Left hindlimb (tissue), 1 donor: ENCODE measurements around the gene ADK.
"Not testable (repeated sequence)": the region's sequence is repeated elsewhere in the genome, so short reads cannot be mapped to it uniquely, and the experiment has no call there.

Source experiments
- DNase-seq: peaks from one replicate; pipeline ENCODE4 v3.0.0-alpha.2; 2018

The ADK gene

DNA sequence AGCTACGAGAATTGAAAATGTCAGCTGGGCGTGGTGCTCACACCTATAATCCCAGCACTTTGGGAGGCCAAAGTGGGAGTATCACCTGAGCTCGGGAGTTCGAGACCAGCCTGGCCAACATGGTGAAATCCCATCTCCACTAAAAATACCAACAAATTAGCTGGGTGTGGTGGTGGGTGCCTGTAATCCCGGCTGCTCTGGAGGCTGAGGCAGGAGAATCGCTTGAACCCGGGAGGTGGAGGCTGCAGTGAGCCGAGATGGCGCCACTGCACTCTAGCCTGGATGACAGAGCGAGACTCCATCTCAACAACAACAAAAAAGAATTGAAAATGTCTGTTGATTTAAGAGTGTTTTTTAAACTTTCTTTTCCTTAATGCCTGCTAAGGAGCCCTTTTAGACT is 4.0 kb upstream of the ADK start:
- DNase-seq: not testable (repeated sequence)

DNA sequence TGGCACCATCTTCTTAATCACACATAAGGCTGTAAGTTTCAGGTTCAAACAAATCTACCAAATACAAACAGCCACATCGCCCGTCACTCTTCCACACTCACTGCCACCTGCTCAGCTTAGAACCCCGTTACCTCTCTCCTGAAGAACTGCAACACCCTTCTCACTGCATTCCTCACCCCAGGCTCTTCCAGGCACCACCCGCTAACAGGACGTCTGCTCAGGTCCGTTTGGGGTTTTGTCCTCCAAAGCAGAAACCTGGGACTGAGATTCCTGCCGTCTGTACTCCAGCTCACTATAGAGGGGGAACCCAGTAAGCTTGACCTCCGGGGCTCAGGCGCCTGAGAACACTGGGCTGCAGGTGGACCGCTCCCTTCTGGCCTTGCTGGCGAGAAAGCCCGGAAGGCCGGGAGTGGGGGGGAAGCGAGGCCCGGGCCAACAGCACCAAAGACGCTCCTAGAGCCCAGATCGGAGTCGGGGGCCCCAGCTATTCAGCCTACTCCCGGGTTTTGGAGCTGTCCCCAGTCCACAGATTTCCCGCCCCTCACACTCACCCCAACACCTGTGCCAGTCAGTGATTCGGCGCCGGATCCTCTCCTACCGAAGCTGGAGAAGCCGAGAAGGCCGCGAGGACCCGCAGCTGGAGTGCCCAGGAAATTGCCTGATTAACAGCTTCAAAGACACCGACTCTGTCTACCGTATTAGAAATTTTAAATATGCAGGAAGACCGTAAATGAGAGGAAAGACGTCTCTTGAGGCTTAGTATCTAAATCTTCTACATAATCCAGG is 624 bp upstream of the ADK start, which contains the start of gene AP3M1:
TSS of gene AP3M1 (minus strand) at position 625 of the 786 bp plus-strand sequence. CDS start 12,449 bp downstream, outside the sequence.
- peak; percentile 89 for DNase-seq

DNA sequence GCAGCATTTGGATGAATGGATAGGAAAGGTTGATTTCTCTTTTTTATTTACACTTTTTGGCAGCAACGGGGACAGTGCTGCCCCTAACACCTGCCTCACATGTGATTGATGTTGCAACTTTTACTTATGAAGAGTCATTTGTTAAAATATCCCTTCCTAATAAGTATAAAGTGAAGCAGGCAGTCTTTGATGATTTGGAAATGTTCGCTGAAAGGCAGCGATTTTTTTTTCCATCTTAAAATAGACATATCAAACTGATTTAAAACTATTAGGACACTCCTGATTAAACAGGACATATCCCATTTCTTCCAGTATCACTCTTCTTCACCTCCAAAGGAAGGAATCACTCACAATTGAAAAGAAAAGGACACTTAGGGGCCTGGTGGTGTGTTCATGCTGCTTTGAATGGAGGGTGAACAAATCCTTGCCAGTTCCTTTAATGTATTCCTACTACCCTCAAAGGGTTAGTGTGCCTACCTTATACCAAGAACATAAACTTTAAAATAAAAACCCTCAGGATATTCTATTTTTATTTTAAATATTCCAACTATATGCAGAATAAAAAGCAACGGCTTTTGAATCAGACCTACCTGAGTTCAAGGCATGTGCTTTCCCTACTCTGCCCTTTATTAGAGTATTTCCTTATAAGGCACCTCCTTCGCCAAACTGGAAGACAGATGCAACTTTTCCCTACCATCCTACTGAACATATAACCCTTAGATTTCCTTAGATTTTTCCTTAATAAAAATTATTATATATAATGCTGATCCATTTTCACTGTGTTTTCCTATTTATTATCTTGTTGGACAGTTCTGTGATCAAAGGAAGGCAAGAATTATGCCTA is 1.1 kb downstream of the ADK start:
- no peak for DNase-seq

DNA sequence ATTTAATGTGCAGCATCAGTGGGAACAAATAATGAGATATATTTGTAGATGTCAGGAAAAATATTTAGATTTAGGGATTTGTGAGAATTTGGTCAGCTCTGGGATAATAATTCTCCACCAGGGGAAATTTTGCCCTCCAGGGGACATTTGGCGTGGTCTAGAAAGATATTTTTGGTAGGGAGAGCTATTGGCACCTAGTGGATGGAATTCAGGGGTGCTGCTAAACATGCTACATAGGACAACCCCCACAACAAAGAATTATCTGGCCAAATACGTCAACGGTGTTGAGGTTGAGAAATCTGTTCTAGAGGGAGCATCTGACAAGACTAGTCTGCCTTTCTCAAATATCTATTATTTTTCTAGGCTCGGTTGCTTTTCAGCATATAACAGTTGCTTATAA is 2.1 kb downstream of the ADK start:
- no peak for DNase-seq

DNA sequence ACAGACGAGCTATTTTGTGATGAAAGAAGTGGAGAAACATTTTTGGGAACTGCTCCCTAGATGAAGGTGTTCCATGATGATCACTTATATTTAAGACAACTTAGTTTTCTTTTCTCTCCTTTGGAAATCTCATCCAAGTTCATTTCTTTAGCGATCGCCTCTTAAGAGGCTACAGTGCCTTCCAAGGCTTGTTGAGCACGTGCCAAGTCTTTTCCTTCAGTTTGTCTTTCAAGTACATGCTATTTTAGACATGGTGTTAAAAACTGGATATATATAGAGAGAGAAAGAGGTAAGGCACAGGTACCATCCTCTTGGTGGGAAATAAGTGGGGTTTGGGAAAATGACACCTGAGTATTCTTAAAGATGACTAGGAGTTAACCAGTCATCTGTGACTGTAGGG is 2.7 kb downstream of the ADK start:
- DNase-seq: no peak

DNA sequence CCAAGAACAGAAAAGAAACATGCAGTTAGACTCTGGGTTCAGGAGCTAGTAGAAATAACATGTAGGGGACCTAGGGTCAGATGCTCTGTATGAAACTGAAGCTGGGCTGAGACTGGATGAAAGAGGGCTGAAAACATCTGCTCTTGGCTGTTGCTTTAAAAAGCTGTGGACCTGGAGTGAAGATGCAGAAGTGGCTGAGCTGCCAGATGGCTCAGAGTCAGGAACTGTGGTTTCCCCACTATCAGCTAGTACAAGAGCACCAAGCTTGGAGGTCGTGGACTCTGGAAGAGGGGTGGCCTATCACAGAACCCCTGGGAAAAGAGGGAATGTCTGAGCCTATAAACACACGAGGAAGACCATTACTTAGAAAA is 5.9 kb downstream of the ADK start:
- no peak for DNase-seq

DNA sequence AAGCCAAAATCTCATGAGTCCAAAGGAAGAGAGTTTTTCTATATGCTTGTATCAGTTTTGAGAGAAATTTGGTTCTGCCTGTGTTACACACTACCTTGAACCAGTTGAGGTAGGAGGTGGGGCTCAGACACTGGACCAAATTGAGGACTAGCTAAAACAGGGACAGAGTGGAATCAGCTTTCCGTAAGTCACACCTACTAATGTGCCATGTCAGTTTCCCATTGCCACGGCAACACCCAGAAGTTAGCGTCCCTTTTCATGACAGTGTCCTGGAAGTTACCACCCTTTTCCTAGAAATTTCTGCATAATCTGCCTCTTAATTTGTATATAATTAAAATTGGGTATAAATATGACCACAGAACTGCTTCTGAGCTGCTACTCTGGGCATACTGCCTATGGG is 9.0 kb downstream of the ADK start:
- no peak for DNase-seq

DNA sequence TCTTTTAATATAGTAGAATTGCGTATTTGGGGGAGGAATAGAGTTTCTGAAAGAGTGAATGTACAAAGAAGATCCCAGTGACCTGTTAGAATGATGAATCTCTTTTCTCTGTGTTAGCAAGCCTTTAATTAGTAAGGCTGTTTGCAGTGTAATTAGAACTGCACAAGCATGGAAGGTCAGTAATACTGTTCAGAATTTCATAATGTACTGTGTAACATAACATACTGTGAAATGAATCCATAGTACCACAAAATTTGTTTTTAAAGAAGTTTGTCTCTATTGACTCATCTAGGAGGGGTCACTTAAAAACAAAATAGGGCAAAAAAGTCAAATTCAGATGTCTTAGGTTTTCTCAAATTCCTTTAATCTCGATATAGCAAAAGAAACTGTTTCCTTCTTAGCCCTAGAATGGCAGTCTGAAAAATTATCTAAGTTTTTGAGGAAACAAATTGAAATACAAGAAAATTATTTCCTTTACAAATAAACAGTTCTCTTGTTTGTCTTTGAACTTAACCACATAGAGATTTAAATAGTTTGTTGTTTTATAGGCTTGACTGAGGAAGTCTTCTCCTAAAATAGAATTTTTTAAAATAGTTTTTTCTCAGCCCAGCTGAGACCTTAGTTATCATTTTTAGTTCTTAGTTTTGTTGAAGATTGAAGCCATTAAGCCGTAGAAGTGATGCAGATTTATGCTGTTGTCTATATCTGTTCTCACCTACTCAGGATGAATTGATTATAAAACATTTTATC is 12.5 kb downstream of the ADK start:
- DNase-seq: no peak

DNA sequence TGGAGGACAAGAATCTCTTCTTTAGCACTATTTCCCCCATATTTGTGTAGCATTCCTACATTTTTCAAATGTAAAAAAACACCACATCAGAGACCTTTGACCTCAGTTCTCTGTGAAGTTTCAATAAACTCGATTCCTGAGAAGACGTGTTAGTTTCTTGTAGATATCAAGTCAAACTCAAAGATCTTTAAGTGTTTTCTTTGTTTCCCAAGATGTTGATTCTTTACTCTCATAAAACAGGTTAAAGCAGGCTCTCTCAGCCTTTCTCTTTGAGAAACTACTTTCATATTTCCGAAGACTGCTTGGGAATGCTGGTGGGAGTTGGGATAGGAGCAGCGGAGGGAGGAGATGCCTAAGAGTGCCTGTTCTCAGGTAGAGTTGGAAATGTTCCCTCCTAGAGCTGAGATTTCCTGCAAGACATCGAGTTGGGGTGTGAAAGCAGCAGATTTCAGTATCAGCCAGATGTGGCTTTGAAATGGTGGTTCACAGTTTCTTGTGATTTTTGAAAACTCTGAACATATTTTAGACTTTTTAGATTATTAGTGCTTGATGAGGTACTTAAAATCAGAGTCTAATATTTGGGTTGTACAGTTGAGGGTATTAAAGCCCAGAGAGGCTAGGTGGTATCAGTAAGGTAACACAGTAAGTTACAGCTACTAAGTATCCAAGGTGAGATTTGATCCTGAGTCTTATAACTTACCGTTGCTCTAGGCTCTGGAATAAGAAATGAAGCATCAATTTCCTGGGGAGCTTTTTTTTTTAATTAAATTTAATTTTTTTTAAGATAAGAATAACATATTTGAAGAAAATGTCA is 13.9 kb downstream of the ADK start:
- DNase-seq: no peak

DNA sequence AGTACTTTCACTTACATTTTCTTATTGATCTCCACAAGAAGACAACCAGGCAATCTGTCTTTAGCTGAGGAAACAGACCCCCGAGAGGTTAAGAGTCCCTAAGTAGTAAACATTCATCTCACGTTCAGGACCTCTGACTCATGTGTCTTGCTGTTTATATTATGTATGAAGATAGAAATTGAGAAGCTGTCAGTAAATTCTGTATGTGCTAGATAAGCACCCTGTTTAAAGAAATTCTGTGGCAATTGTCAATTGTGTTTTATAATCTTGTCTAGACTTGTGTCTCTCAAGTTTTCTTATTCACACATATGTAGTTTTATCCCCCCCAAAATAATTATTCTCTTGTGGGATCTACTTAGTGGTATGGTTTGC is 14.5 kb downstream of the ADK start:
- no peak for DNase-seq

DNA sequence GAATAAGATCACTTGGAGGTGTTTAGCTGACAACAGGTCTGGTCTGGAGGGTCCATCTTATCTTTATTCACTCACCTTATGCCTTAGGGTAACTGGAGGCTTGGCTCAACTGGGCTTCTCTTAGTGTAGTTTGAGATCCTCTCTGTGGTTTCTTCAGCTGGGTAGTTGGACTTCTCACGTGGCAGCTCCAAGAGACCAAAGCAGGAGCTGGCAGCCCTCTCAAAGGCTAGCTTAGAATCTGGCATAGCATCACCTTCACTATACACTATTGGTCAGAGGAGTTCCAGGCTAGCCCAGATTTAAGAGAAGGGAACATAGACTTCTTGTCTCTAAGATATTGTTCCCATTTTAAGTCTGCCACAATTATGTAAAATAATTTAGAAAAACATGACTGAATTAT is 16.4 kb downstream of the ADK start:
- DNase-seq: no peak

DNA sequence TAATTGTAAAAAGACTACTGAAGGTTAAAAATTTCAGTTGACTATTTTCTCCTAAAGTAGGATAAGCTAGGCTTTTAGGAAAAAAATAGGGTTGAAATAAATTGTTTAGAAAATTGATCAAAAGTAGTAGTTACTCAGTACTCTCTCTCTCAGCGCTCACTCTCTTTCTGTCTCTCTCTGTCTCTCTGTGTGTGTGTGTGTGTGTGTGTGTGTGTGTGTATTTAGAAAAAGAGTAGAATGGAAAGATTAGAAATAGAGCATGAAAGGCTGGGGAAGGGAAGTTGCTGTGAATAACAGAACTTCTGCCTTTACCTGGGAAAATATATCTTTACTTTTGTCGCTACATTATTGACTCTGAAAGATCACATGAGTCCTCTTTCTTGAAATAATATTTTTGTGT is 20.6 kb downstream of the ADK start:
- DNase-seq: no peak

DNA sequence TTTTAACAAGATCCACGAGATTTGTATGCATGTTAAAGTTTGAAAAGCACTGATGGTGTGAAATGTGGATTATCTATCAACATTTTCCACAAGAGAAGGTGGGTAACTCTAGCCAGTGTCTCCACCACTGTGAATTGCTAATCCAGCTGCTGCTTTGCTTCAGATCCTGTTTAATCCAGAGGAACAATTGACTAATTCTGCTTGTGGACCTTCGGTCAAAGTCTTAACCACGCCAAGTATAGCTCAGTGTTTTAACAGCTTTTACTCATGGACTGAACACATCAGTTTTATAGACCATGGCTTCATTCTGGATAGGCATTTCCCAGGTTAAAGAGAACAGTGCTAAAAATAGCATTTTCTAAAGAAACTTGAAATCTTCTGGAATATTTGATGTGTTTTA is 23.5 kb downstream of the ADK start:
- DNase-seq: no peak

DNA sequence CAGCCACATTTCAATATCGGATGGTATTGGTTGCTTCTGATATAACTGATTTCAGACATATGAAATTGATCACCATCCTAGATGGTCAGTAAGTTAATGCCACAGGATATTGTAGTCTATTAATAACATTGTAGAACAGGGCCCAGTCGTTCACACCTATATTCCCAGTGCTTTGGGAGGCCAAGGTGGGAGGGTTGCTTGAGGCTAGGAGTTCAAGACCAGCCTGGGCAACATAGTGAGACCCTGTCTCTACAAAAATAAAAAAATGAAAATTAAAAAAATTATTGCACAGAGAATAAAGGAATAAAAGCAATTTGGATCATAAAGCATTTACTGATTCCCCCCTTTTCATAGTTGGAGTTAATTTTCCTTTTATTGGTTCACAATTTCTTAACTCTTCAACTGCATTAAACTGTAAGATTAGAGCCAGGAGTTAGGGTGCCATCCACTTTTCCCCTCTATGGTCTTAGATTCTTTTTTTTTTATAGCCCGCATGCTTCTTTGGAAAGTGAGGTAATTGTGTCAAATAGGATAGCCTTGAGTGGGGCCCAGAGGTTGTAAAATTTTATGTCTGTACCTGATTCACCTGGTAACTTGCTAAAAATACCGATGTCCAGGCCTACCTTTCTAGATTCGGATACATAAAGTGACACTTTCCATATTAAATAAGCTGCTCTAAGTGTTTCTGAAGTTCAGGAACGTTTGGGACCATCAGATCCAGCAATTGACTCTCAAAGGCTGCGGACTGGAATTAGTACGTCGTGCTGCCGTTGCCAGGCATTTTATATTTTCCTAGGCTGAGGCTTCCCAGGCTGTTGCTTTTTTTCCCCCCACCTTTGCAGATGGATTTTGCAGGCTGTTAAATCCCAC is 24.7 kb downstream of the ADK start:
- no peak for DNase-seq

DNA sequence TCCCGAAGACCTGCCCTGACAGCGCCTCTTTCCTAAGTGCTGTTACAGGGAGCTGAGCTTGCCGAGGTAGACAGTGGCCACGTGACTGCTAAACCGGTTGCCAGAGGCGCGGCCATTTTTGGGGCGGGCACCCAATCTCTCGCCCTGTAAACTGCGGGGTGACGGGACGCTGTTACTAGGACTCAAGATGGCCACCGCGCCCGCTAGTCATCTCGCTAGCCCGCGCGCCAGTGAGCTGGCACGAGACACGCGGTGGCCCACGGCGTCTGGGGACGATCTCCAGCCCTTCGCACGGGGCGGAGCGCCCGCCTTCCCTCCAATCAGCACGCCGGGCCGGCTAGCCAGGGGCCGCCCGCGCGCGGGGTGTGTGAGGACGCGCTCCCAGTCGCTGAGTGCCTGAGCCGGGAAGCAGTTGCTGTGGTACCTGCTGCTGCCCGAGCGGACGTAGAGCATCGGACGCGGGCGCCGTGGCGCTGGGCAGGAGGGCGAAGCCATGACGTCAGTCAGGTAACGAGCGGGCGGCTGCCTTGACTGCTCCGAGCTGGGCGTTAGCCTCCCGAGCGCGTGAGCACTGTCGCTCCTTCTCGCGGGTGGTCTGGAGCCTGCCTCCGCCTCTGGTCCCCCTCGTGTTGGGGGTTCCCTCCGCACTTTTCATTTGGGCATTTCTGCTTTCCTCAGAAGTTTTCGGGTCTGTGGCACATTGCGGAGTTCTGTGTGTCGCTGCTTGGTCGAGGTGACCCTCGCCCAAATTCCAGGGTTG is 25.5 kb downstream of the ADK start:
- DNase-seq: peak; percentile 95

DNA sequence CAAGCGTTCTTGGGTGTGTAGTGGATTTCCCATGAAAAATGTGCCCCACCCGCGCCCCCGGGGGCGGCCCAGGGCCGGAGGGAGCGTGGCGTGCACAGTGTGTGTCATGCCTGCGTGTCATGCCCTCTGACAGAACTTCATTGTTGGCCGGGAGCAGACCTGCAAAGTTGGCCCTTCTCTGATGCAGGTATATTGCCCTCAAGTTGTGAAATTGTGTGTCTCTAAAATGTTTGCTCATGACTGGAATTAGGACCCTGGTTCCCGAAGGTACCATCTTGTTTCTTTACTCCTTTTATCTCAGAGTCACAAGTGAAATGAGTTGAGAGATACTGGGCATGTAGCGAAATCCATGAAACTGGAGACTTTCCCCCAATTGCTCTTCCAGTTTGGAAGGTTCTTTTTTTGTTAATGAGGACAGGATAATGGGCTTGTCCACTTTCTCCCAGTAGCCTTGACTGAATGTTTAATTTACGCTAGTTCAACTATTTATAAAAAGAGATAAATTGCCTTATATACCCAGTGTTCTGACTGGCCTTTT is 26.2 kb downstream of the ADK start:
- no peak for DNase-seq

DNA sequence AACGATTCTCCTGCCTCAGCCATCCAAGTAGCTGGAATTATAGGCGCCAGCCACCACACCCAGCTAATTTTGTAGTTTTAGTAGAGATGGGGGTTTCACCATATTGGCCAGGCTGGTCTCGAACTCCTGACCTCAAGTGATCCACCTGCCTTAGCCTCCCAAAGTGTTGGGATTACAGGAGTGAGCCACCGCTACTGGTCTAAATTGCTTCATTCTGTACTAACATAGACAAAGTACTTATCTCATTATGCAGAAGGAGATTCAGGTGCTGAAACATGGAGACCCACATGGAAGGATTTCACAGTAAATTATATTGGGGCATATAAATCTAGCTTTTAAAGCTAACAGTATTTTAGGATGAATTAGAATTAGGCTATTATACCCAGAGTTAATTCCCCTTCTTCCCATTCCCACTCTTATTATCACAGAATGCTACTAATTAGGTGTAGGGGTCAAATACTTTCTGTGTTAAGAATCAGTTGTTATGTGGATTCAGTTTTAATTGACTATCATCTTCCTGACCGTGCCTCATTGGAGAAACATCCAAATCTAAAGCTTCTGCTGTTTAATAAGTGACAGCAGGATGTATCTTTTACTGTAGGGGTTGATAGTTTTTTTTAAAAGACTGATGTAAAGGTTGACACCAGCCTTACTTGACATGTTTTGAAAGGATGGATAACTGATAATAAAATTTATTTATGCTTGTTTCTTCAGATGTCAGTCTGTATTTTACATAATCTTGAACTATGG is 27.2 kb downstream of the ADK start:
- DNase-seq: no peak

DNA sequence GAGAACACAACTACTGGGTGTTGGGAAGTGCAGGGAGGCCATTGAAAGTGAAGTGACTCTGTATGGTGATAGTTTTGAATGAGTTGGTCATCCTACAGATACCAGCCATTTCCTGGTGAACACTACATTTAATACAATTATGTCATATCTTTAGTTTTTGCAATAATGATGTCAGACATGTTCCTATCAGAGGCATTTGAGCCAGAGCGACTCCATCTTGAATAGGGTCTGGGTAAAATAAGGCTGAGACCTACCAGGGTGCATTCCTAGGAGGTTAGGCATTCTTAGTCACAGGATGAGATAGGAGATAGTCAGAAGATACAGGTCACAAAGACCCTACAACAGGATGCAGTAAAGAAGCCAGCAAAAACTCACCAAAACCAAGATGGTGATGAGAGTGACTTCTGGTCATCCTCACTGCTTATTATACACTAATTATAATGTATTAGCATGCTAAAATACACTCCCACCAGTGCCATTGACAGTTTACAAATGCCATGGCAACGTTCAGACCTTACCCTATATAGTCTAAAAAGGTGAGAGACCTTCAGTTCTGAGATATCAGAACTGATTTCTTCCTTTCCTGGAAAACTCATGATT is 28.2 kb downstream of the ADK start:
- DNase-seq: no peak

DNA sequence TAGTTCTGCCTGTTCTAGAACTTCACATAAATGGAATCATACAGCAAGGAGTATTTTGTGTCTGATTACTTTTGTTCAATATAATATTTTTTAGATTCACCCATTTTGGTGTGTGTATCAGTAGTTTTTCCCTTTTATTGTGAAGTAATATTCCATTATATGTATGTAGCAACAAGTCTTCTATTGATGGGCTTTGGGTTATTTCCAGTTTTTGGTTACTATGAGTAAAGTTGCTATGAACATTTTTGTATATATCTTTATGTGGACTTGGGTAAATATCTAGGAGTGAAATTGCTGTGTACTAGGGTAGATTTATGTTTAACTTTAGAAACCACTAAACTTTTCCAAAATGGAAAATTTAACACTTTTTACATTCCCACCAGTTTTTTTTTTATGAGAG is 35.7 kb downstream of the ADK start:
- DNase-seq: no peak
